K562 (cell line): ENCODE data around the gene FANCD2. TPM values are rescaled to one million over a fixed set of nuclear protein-coding genes. Genes with fewer than 3 reads are reported as not detected.

Experiments used
- ATAC-seq: fragments of 200-7000 bp; cut with Tn5 transposase; 3 replicates; pipeline ENCODE4 v1.9.1; 2020; ENCODE audit warnings: moderate library complexity
- BruUV-seq: library from RNA; stranded (reverse); fragments of 400-500 nt; replicated peaks from 2 replicates; lab custom pipeline; 2021; lab: Mats Ljungman, UMichigan
- CTCF ChIA-PET: fragments of 300-600 bp; formaldehyde crosslinking; extraction: SDS; loops from one replicate; lab custom pipeline; 2021; ENCODE audit warnings: low intra/inter-chr PET ratio; lab: Yijun Ruan, JAX
- POLR2A ChIA-PET: fragments of 300-600, 350-650 bp; sonication (Branson Sonifier 250); formaldehyde crosslinking; extraction: SDS; loops from one replicate; lab custom pipeline; 2021; ENCODE audit warnings: antibody characterized with exemption, inconsistent platforms; lab: Yijun Ruan, JAX
- DNase-seq, 4 experiments: peaks; one replicate each; pipeline versions ENCODE4 v3.0.0 to v3.0.0-alpha.2; 2011 to 2018; ENCODE audit warnings: low spot score in 3 of 4, mixed read lengths in 3 of 4; ENCODE audit errors: extremely low read depth in 1 of 4
- FAIRE-seq: peaks from 2 replicates; lab custom pipeline; 2011; peaks lifted over from hg19 to GRCh38; lab: Jason Lieb, UNC
- H2AFZ ChIP-seq: 2 replicates; pipeline ENCODE4 v1.6.0; 2011; ENCODE audit warnings: low read depth, low read length, control low read depth, inconsistent platforms
- H3K27ac ChIP-seq: fragments of 200-600 bp; 3 replicates; pipeline ENCODE4 v1.8.0; 2011; ENCODE audit warnings: low read depth, mild to moderate bottlenecking, control low read depth, inconsistent platforms, low read length, moderate library complexity, mixed read lengths; ENCODE audit errors: extremely low read depth
- H3K27me3 ChIP-seq, 2 experiments: fragments of 300-600 bp in 1 of 2; 2 replicates in 1 of 2; 3 replicates in 1 of 2; pipeline versions ENCODE4 v1.6.0 to v1.8.0; 2011; ENCODE audit warnings: inconsistent platforms in 2 of 2, low read length in 2 of 2, mild to moderate bottlenecking in 1 of 2, mixed read lengths in 1 of 2, moderate library complexity in 1 of 2; ENCODE audit not compliant: control insufficient read depth in 2 of 2, insufficient read depth in 2 of 2
- H3K36me3 ChIP-seq: fragments of 300-600 bp; 3 replicates; pipeline ENCODE4 v1.8.0; 2011; ENCODE audit warnings: mild to moderate bottlenecking, low read length, inconsistent platforms; ENCODE audit not compliant: control insufficient read depth, insufficient read depth
- H3K4me1 ChIP-seq, 2 experiments: fragments of 200-600 bp in 1 of 2; replicated peaks in 1 of 2; 2 replicates in 1 of 2; 3 replicates in 1 of 2; pipeline versions ENCODE4 v1.5.1 to v1.8.0; 2011; ENCODE audit warnings: inconsistent platforms in 2 of 2, low read length in 2 of 2, mild to moderate bottlenecking in 1 of 2, mixed read lengths in 1 of 2, moderate library complexity in 1 of 2; ENCODE audit not compliant: control insufficient read depth in 2 of 2, insufficient read depth in 2 of 2
- H3K4me2 ChIP-seq: 2 replicates; pipeline ENCODE4 v1.6.1; 2011; ENCODE audit warnings: low read length, control low read depth, inconsistent platforms, mixed read lengths; ENCODE audit not compliant: insufficient read depth
- H3K4me3 ChIP-seq: fragments of 200-600 bp; sonication (generic), shearing (Covaris generic); 2 replicates; pipeline ENCODE4 v1.5.1; 2016; ENCODE audit warnings: control low read depth, inconsistent platforms
- H3K79me2 ChIP-seq: fragments of 200-600 bp; 3 replicates; pipeline ENCODE4 v1.8.0; 2011; ENCODE audit warnings: low read length, inconsistent platforms; ENCODE audit not compliant: control insufficient read depth, insufficient read depth
- H3K9ac ChIP-seq, 2 experiments: 2 replicates each; pipeline versions ENCODE4 v1.6.0 to v1.6.1; 2011; ENCODE audit warnings: low read depth in 2 of 2, low read length in 2 of 2, control low read depth in 1 of 2, inconsistent platforms in 1 of 2, mild to moderate bottlenecking in 1 of 2, mixed read lengths in 1 of 2; ENCODE audit not compliant: insufficient read depth in 1 of 2
- H3K9me1 ChIP-seq: one replicate; pipeline ENCODE4 v1.6.0; 2011; ENCODE audit warnings: inconsistent platforms, mild to moderate bottlenecking, low read length, moderate library complexity; ENCODE audit not compliant: control insufficient read depth, insufficient read depth
- H3K9me3 ChIP-seq: replicated peaks from 2 replicates; pipeline ENCODE4 v1.5.1; 2011; ENCODE audit warnings: low read depth, low read length, inconsistent platforms; ENCODE audit not compliant: control insufficient read depth, insufficient read depth
- H4K20me1 ChIP-seq: replicated peaks from 2 replicates; pipeline ENCODE4 v1.6.1; 2011; ENCODE audit warnings: low read length, inconsistent platforms, mixed read lengths; ENCODE audit not compliant: control insufficient read depth, insufficient read depth
- ATF3 ChIP-seq, 2 experiments: fragments of 450-650 bp in 1 of 2; sonication (generic) in 1 of 2; formaldehyde crosslinking in 1 of 2; IDR thresholded peaks in 1 of 2; conservative IDR thresholded peaks in 1 of 2; 2 replicates each; pipeline versions ENCODE4 v1.6.1 to v1.8.1; 2016 to 2023; ENCODE audit warnings: mild to moderate bottlenecking in 2 of 2, moderate library complexity in 2 of 2, inconsistent platforms in 1 of 2, missing genetic modification reagents in 1 of 2
- CEBPG ChIP-seq, 3 experiments: fragments of 200-800 bp in 1 of 3; sonication (Bioruptor generic) in 1 of 3; sonication (generic) in 1 of 3; formaldehyde crosslinking in 1 of 3; IDR thresholded peaks in 2 of 3; conservative IDR thresholded peaks in 1 of 3; 2 replicates each; pipeline versions ENCODE4 v1.6.1 to v1.8.0; 2016 to 2022; ENCODE audit warnings: missing compliant biosample characterization in 2 of 3, missing genetic modification characterization in 2 of 3, mild to moderate bottlenecking in 1 of 3, missing genetic modification reagents in 1 of 3
- ELK3 ChIP-seq: fragments of 450-650 bp; formaldehyde crosslinking; IDR thresholded peaks from 2 replicates; pipeline ENCODE4 v1.4.0; 2020; ENCODE audit warnings: mild to moderate bottlenecking
- FOSL1 ChIP-seq: fragments of 200-800 bp; sonication (Bioruptor generic); conservative IDR thresholded peaks from 2 replicates; pipeline ENCODE4 v1.6.1; 2016; ENCODE audit warnings: missing genetic modification characterization, missing compliant biosample characterization
- KLF13 ChIP-seq: fragments of 450-650 bp; IDR thresholded peaks from 2 replicates; pipeline ENCODE4 v1.6.1; 2016; ENCODE audit warnings: missing genetic modification characterization, low read depth, mild to moderate bottlenecking, missing compliant biosample characterization, moderate library complexity, borderline replicate concordance
- KLF16 ChIP-seq: IDR thresholded peaks from 2 replicates; pipeline ENCODE4 v1.6.1; 2016; ENCODE audit warnings: antibody characterized with exemption
- MCM5 ChIP-seq: fragments of 450-650 bp; IDR thresholded peaks from 2 replicates; pipeline ENCODE4 v1.6.1; 2016; ENCODE audit warnings: low read depth
- MEF2D ChIP-seq: conservative IDR thresholded peaks from 2 replicates; pipeline ENCODE4 v1.6.1; 2016; ENCODE audit warnings: low read depth, missing genetic modification characterization, missing compliant biosample characterization
- MEIS2 ChIP-seq: fragments of 450-650 bp; IDR thresholded peaks from 2 replicates; pipeline ENCODE4 v1.6.1; 2014; ENCODE audit warnings: mild to moderate bottlenecking; ENCODE audit not compliant: partially characterized antibody
- NONO ChIP-seq, 2 experiments: fragments of 200-400 bp in 1 of 2; fragments of 450-650 bp in 1 of 2; formaldehyde crosslinking in 1 of 2; IDR thresholded peaks; 2 replicates each; pipeline ENCODE4 v1.6.1; 2017; ENCODE audit warnings: low read depth in 2 of 2, mild to moderate bottlenecking in 2 of 2, moderate library complexity in 2 of 2, low read length in 1 of 2
- WGBS: fragments of 100-300 bp; shearing (Covaris generic); methylation state at CpG from one replicate; pipeline ENCODE4 v1.1.6; 2016; ENCODE audit warnings: low coverage, mixed read lengths; ENCODE audit not compliant: insufficient coverage; ENCODE audit errors: missing lambda C conversion rate; 5-methylcytosine and 5-hydroxymethylcytosine counted together
- in situ Hi-C: fragments of 300-500 bp; cut with MboI; formaldehyde crosslinking; loops from 4 replicates; pipeline ENCODE4 v1.15.0; 2018; ENCODE audit warnings: inconsistent platforms, mixed read lengths
- intact Hi-C: fragments of 100-400 bp; cut with micrococcal nuclease; formaldehyde crosslinking; loops from 2 replicates; pipeline ENCODE4 v1.14.2; 2022
- polyA plus RNA-seq, 8 experiments: library from polyadenylated mRNA; depleted of rRNA in 4 of 8; stranded (reverse) in 5 of 8; unstranded in 3 of 8; fragments of >200 nt; fragmentation: Nextera tagmentation in 2 of 8; fragmentation: Illumina TruSeq in 1 of 8; extraction: Ambion mirVana in 2 of 8; extraction: Trizol in 1 of 8; gene quantifications; 2 replicates each; pipeline versions ENCODE4 v1.2.1 to v1.2.3, GENCODE V29; 2011 to 2014; ENCODE audit warnings: inconsistent platforms in 1 of 8, missing spikeins in 1 of 8
- total RNA-seq, 7 experiments: library from RNA; depleted of rRNA in 6 of 7; stranded (reverse); fragments of >200 nt in 6 of 7; fragmentation: Illumina TruSeq in 2 of 7; extraction: Trizol in 2 of 7; gene quantifications; 2 replicates each; pipeline versions ENCODE4 v1.2.1 to v1.2.3, GENCODE V29; 2011 to 2021; ENCODE audit warnings: low replicate concordance in 1 of 7
- TF ChIP-seq, protein P1 (sequence below): fragments of 450-650 bp; IDR thresholded peaks from one replicate; pipeline ENCODE4 v1.6.1; 2018; ENCODE audit warnings: mild to moderate bottlenecking, moderate library complexity; ENCODE audit not compliant: partially characterized antibody
- TF ChIP-seq, protein P2 (sequence below): fragments of 250-450 bp; sonication (Bioruptor Pico); IDR thresholded peaks from 2 replicates; pipeline ENCODE4 v1.5.0; 2020; ENCODE audit warnings: mild to moderate bottlenecking
- TF ChIP-seq, protein P3 (sequence below): sonication (generic); formaldehyde crosslinking; IDR thresholded peaks from 2 replicates; pipeline ENCODE4 v1.8.1; 2023; ENCODE audit warnings: mild to moderate bottlenecking, missing genetic modification reagents

FANCD2 gene
- total and polyA plus RNA-seq, 9 of the 15 experiments (the other 6 are each of a cell fraction or from before 2014, with no cell fraction given): 59.4 to 137 (median 96.1) TPM

DNA sequence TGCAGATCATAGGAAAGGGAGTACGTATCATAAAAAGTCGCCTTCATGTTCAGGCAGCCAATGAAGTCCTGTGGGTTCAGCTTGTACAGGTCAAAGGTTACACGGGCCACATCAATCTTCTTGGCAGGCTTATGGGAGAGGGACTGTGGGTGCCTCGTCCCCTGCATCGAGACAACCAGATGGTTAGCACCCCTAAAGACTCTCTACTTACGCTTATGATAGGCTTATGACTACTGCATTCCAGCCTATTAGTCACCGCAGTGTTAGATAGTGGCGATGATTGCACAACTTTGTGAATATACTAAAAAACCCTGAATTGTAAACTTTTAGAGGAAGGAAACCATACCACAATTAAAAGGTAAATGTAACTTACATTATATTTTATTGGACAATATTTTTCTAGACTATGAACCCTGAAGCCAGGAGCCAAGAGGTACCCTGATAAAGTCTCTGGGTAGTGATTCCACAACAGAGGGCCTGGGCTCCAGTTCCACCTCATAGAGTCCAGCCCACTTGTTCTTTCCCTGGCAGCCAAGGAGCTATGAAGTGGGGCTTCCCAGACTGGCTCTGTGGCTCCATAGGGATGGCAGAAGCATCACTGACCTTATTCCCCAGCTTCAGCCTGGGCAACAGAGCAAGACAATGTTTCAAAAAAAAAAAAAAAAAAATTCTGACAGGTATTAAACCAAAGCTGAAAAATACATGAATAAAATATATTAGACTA is 2.5 kb upstream of the FANCD2 start:
- ChIA-PET POLR2A (interaction anchor here (0.6 to 2.2 kb wide), 2 partner anchors 8 to 175 kb away, joined by 3 to 8 read pairs; no protein-coding TSS in a partner anchor), CTCF (no interaction called here)
- FAIRE-seq (no peak), ATAC-seq (no peak), DNase-seq (peak in 3 of 4 experiments; percentile 16 to 58 (median 57))
- no TSS peak for BruUV-seq
- 0 out of 4 replicates have a peak overlapping the region, but pooled peaks of 1 of the 2 experiments have one; percentile 5 for H3K9ac ChIP-seq
- H3K79me2 ChIP-seq: peaks cover 48% of the 10 kb centered on the region
- peaks cover 63% of the 10 kb centered on the region for H3K36me3 ChIP-seq
- H4K20me1 ChIP-seq: 0 out of 2 replicates have a peak, but pooled peaks cover 4% of the 10 kb centered on the region
- no peak overlapping the region for H2AFZ ChIP-seq
- in situ Hi-C loops: no loop called here
- H3K9me1 ChIP-seq: no peaks in the 10 kb centered on the region
- intact Hi-C loops: loop anchor here (10.0 kb wide), 1 partner anchor 179 kb away; the partner anchor contains the start of gene RPUSD3
- no peak overlapping the region for H3K4me2 ChIP-seq
- no peaks in the 10 kb centered on the region for H3K9me3 ChIP-seq
- no peak overlapping the region; the same call in 2 of the 3 replicates for H3K27ac ChIP-seq
- H3K4me3 ChIP-seq: no peak overlapping the region
- WGBS: 77% methylated on average over 8 of the region's 8 CpGs
- peaks cover 10 to 13% of the 10 kb centered on the region in 2 experiments; a peak in 4 of 5 replicates for H3K4me1 ChIP-seq
- no peaks in the 10 kb centered on the region; a peak in 1 of 5 replicates for H3K27me3 ChIP-seq
- peak; percentile 26; the same call in 1 of the 2 replicates for TF ChIP-seq ATF3 (IDR thresholded peaks at IDR 0.05)
- no peak for TF ChIP-seq ATF3 (CRISPR knock-in tag; conservative IDR thresholded peaks at IDR 0.05)
- TF ChIP-seq MEIS2: peak; percentile 52
- TF ChIP-seq KLF13: no peak
- no peak for TF ChIP-seq KLF16
- no peak for TF ChIP-seq NONO (IDR thresholded peaks at IDR 0.05; ENCODE audit: low read depth in 2 of 2, low read length in 1 of 2)
- TF ChIP-seq FOSL1 (tag): peak; percentile 76
- TF ChIP-seq ELK3: no peak
- TF ChIP-seq, protein P1, sequence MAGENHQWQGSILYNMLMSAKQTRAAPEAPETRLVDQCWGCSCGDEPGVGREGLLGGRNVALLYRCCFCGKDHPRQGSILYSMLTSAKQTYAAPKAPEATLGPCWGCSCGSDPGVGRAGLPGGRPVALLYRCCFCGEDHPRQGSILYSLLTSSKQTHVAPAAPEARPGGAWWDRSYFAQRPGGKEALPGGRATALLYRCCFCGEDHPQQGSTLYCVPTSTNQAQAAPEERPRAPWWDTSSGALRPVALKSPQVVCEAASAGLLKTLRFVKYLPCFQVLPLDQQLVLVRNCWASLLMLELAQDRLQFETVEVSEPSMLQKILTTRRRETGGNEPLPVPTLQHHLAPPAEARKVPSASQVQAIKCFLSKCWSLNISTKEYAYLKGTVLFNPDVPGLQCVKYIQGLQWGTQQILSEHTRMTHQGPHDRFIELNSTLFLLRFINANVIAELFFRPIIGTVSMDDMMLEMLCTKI: no peak
- no peak for TF ChIP-seq MEF2D (tag)
- TF ChIP-seq, protein P2, sequence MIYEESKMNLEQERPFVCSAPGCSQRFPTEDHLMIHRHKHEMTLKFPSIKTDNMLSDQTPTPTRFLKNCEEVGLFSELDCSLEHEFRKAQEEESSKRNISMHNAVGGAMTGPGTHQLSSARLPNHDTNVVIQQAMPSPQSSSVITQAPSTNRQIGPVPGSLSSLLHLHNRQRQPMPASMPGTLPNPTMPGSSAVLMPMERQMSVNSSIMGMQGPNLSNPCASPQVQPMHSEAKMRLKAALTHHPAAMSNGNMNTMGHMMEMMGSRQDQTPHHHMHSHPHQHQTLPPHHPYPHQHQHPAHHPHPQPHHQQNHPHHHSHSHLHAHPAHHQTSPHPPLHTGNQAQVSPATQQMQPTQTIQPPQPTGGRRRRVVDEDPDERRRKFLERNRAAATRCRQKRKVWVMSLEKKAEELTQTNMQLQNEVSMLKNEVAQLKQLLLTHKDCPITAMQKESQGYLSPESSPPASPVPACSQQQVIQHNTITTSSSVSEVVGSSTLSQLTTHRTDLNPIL (CRISPR knock-in tag): no peak
- no peak for TF ChIP-seq MCM5
- peak; percentile 67 for TF ChIP-seq CEBPG (CRISPR knock-in tag; IDR thresholded peaks at IDR 0.05)
- peak; percentile 70 to 74 for TF ChIP-seq CEBPG (tag; conservative IDR thresholded peaks at IDR 0.05 in 1 of 2, IDR thresholded peaks at IDR 0.05 in 1 of 2)
- TF ChIP-seq, protein P3, sequence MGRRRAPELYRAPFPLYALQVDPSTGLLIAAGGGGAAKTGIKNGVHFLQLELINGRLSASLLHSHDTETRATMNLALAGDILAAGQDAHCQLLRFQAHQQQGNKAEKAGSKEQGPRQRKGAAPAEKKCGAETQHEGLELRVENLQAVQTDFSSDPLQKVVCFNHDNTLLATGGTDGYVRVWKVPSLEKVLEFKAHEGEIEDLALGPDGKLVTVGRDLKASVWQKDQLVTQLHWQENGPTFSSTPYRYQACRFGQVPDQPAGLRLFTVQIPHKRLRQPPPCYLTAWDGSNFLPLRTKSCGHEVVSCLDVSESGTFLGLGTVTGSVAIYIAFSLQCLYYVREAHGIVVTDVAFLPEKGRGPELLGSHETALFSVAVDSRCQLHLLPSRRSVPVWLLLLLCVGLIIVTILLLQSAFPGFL: no peak
